Memory B cell (primary cell): Measurements from ENCODE around the gene PPP2R5A.
"Not testable (repeated sequence)": the region's sequence is repeated elsewhere in the genome, so short reads cannot be mapped to it uniquely, and the experiment has no call there.

Experiments used
- ATAC-seq: fragments of 150-1000 bp; cut with Tn5 transposase; 2 replicates; pipeline ENCODE4 v1.10.0; 2021; ENCODE audit warnings: low read depth, mild to moderate bottlenecking, moderate library complexity
- DNase-seq, 2 donors: peaks; one replicate each; pipeline ENCODE4 v3.0.0; 2022; ENCODE audit warnings: low spot score in 2 of 2
- H3K27ac Mint-ChIP-seq: one replicate; pipeline ENCODE4 v1.8.0; 2022; ENCODE audit warnings: mild to moderate bottlenecking, moderate library complexity, mixed read lengths
- H3K27me3 Mint-ChIP-seq: one replicate; pipeline ENCODE4 v1.8.0; 2022; ENCODE audit warnings: mixed read lengths
- H3K36me3 Mint-ChIP-seq: one replicate; pipeline ENCODE4 v1.8.0; 2022; ENCODE audit warnings: mild to moderate bottlenecking, mixed read lengths
- H3K4me1 Mint-ChIP-seq: one replicate; pipeline ENCODE4 v1.8.0; 2022; ENCODE audit warnings: mixed read lengths
- H3K4me3 Mint-ChIP-seq: one replicate; pipeline ENCODE4 v1.8.0; 2022; ENCODE audit warnings: mild to moderate bottlenecking, moderate library complexity, mixed read lengths
- H3K9me3 Mint-ChIP-seq: one replicate; pipeline ENCODE4 v1.8.0; 2022; ENCODE audit warnings: mixed read lengths

Gene PPP2R5A

GRCh38 chr1:212368073-212368484 is 82.9 kb downstream of the PPP2R5A start:
- Mint-ChIP-seq H3K4me3 (no peak overlapping the region), H3K27me3 (no peaks in the 10 kb centered on the region), H3K9me3 (peaks cover 2% of the 10 kb centered on the region), H3K27ac (no peak overlapping the region), H3K4me1 (no peaks in the 10 kb centered on the region), H3K36me3 (peaks cover 44% of the 10 kb centered on the region)
- ATAC-seq (peak; percentile 83), DNase-seq (peak; percentile 32 to 54)

GRCh38 chr1:212375986-212376385 is 90.8 kb downstream of the PPP2R5A start:
- H3K4me3 Mint-ChIP-seq: no peak overlapping the region
- H3K27ac Mint-ChIP-seq: no peak overlapping the region
- H3K27me3 Mint-ChIP-seq: no peaks in the 10 kb centered on the region
- DNase-seq: no peak
- no peak for ATAC-seq
- H3K4me1 Mint-ChIP-seq: no peaks in the 10 kb centered on the region
- peaks cover 53% of the 10 kb centered on the region for H3K36me3 Mint-ChIP-seq
- H3K9me3 Mint-ChIP-seq: peaks cover 2% of the 10 kb centered on the region

- no peak overlapping the region for H3K4me3 Mint-ChIP-seq
- no peak for DNase-seq
- no peak for ATAC-seq
- peaks cover 46% of the 10 kb centered on the region for H3K36me3 Mint-ChIP-seq
- no peaks in the 10 kb centered on the region for H3K27me3 Mint-ChIP-seq
- peak overlapping the region; percentile 35 for H3K27ac Mint-ChIP-seq
- no peaks in the 10 kb centered on the region for H3K4me1 Mint-ChIP-seq
- peaks cover 2% of the 10 kb centered on the region for H3K9me3 Mint-ChIP-seq
These were observed 92.4 kb downstream of the PPP2R5A start for GRCh38 chr1:212377644-212378043.

DNA sequence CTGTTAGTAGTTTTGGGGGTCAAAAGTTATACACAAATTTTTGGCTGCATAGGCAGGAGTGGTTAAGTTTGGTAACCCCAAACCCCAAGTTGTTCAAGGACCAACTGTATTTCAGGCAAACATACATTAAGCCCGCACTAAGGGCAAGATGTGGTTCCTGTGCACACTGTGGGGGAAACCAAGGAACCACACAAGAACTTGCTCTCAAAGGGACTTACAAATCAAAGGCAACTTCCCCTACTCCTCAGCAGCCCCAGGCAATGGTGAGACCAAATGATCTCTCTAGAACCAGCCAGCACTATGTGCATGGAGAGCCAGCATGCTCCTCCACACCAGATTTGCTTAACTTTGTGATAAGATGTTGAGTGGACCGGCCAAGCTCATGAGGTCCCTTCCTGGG is 94.2 kb downstream of the PPP2R5A start:
- Mint-ChIP-seq H3K27ac (no peak overlapping the region), H3K4me1 (no peaks in the 10 kb centered on the region), H3K4me3 (no peak overlapping the region), H3K27me3 (no peaks in the 10 kb centered on the region), H3K9me3 (no peaks in the 10 kb centered on the region), H3K36me3 (peaks cover 41% of the 10 kb centered on the region)
- ATAC-seq: no peak
- no peak for DNase-seq

GRCh38 chr1:212381397-212382035 is 96.3 kb downstream of the PPP2R5A start:
- H3K9me3 Mint-ChIP-seq: no peaks in the 10 kb centered on the region
- H3K36me3 Mint-ChIP-seq: peaks cover 47% of the 10 kb centered on the region

DNA sequence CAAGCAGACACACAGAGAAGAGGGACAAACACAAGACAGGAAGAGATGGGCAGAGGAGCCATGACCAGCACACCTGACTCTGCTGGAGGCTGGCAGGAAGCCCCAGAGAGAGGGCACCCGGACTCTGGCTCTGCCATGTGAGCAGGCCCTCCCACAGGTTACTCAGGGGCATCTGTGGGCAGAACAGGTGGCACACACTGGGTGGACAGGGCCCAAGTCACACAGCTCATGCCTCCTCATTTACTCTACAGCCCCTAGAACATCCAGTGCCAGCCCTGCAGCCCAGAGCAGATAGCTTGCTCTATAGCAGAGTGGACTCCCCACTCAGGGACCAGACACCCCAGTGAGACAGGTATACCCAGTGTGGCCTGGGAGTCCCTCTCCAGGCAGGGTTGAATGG is 100.8 kb downstream of the PPP2R5A start:
- H3K27ac Mint-ChIP-seq: no peak overlapping the region
- H3K9me3 Mint-ChIP-seq: peaks cover 3% of the 10 kb centered on the region
- DNase-seq: no peak
- H3K4me3 Mint-ChIP-seq: no peak overlapping the region
- H3K36me3 Mint-ChIP-seq: peaks cover 53% of the 10 kb centered on the region
- H3K4me1 Mint-ChIP-seq: peaks cover 5% of the 10 kb centered on the region
- no peaks in the 10 kb centered on the region for H3K27me3 Mint-ChIP-seq
- no peak for ATAC-seq

More at GRCh38 chr1:212381397-212382035, 96.3 kb downstream of the PPP2R5A start:
- no peak for DNase-seq
- ATAC-seq: no peak
- Mint-ChIP-seq H3K4me1 (peaks cover 3% of the 10 kb centered on the region), H3K4me3 (no peak overlapping the region), H3K27ac (peak overlapping the region; percentile 29), H3K27me3 (no peaks in the 10 kb centered on the region)

DNA sequence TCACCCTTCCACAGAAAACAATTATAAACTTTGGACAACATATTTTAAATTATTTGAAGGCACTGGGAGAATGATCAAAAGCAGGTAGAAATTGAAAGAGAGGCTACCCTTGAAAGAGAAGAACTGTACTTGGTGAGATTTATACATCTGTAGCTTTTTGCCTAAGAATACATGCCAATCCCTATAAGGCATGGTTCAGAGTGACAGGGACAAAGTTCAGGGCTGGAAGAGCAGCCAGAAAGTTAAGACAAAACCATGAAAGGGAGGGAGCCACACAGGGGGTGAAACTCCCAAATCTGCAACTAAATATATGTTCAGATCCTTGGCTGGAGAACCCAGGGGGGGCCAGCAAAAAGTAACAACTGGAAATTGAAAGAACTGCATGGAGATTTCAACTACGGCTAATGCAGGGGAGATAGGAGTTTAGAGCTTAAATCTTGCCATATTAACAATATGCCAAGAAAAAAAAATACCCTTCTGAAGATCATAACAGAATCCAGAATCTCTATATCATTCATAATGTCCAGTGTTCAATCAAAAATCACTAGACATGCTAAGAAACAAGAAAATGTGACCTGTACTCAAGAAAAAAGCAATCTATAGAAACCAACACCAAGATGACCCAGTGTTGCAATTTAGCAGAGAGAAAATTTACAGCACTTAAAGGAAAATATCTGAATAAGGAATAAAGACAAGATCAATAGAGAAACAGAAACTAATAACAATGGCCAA is 103.9 kb downstream of the PPP2R5A start:
- H3K36me3 Mint-ChIP-seq: peaks cover 57% of the 10 kb centered on the region
- H3K27ac Mint-ChIP-seq: no peak overlapping the region
- peaks cover 5% of the 10 kb centered on the region for H3K4me1 Mint-ChIP-seq
- ATAC-seq: no peak
- no peaks in the 10 kb centered on the region for H3K27me3 Mint-ChIP-seq
- DNase-seq: no peak
- no peak overlapping the region for H3K4me3 Mint-ChIP-seq
- peaks cover 9% of the 10 kb centered on the region for H3K9me3 Mint-ChIP-seq

GRCh38 chr1:212395678-212396437 is 110.6 kb downstream of the PPP2R5A start:
- ATAC-seq, H3K27ac Mint-ChIP-seq, DNase-seq, H3K4me3 Mint-ChIP-seq, H3K27me3 Mint-ChIP-seq, H3K4me1 Mint-ChIP-seq: not testable (repeated sequence)
- Mint-ChIP-seq H3K9me3 (peaks cover 14% of the 10 kb centered on the region), H3K36me3 (peaks cover 42% of the 10 kb centered on the region)

DNA sequence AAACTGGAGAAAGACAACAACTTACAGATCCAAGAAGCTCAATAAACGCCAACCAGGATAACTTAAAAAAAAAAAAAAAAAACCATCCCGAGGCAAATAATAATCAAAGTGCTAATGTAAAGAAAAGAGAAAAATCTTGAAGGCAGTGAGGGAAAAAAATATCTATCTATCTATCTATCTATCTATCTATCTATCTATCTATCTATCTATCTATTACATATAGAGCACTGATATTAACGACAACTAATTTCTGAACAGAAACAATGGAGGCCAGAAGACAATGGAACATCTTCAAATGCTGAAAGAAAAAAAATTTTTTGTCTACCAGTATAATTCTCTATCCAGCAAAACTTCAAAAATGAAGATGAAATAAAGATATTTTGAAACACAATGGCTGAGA is 111.4 kb downstream of the PPP2R5A start:
- H3K27me3 Mint-ChIP-seq: no peaks in the 10 kb centered on the region
- ATAC-seq (no peak), DNase-seq (no peak)
- H3K4me1 Mint-ChIP-seq: peaks cover 6% of the 10 kb centered on the region
- peaks cover 12% of the 10 kb centered on the region for H3K9me3 Mint-ChIP-seq
- H3K36me3 Mint-ChIP-seq: peaks cover 37% of the 10 kb centered on the region
- no peak overlapping the region for H3K27ac Mint-ChIP-seq
- no peak overlapping the region for H3K4me3 Mint-ChIP-seq

DNA sequence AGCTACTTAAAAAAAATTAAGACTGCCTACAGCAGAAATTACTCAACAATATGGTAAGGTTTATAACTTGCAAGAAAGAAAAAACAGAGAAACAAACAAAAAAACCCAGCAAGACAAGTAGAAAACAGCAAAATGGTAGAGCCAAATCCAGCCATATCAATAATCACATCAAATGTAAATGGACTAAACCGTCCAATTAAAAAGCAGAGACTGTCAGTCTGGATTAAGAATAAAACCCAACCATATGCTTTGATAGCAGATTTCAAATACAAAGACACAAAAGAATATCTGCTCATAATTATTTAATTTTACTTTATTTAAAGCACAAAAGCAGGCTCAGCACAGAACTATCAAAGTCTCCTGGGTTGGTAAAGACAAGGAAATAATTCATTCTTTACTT is 112.0 kb downstream of the PPP2R5A start:
- no peak for DNase-seq
- H3K4me1 Mint-ChIP-seq: peaks cover 6% of the 10 kb centered on the region
- H3K4me3 Mint-ChIP-seq: no peak overlapping the region
- ATAC-seq: no peak
- peaks cover 35% of the 10 kb centered on the region for H3K36me3 Mint-ChIP-seq
- H3K27me3 Mint-ChIP-seq: no peaks in the 10 kb centered on the region
- H3K9me3 Mint-ChIP-seq: peaks cover 12% of the 10 kb centered on the region
- H3K27ac Mint-ChIP-seq: no peak overlapping the region

- Mint-ChIP-seq H3K4me1 (peaks cover 14% of the 10 kb centered on the region), H3K36me3 (peaks cover 43% of the 10 kb centered on the region), H3K4me3 (no peak overlapping the region), H3K27ac (no peak overlapping the region), H3K9me3 (peaks cover 7% of the 10 kb centered on the region), H3K27me3 (no peaks in the 10 kb centered on the region)
- ATAC-seq (no peak), DNase-seq (no peak)
These were observed 115.8 kb downstream of the PPP2R5A start for GRCh38 chr1:212401042-212401441.

DNA sequence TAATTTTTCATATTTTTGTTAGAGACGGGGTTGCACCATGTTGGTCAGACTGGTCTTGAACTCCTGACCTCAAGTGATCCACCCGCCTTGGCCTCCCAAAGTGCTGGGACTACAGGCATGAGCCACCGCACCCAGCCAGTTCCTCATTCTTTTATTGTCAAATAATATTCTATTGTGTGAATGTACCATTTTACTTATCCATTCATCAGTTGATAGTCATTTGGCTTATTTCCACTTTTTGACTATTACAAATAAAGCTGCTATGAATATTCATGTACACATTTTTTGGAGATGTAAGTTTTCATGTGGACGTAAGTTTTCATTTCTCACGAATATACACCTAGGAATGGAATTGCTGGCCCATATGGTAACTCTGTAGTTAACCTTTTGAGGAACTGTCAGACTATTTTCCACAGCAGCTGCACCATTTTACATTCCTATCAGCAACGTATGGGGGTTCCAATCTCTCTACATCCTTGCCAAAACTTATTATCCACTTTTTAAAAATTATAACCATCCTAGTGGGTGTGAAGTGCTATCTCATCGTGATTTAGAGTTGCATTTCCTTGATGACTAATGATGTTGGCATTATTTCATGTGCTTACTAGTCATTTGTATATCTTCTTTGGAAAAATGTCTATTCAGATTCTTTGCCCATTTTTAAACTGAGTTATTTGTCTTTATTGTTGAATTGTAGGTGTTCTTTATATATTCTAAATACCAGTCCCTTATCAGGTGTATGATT is 116.8 kb downstream of the PPP2R5A start:
- Mint-ChIP-seq H3K36me3 (peaks cover 37% of the 10 kb centered on the region), H3K9me3 (peaks cover 4% of the 10 kb centered on the region)
- no peak for DNase-seq

GRCh38 chr1:212402666-212403321 is 117.6 kb downstream of the PPP2R5A start:
- Mint-ChIP-seq H3K27me3 (no peaks in the 10 kb centered on the region), H3K4me3 (no peak overlapping the region)

More for the DNA sequence above, 116.8 kb downstream of the PPP2R5A start:
- Mint-ChIP-seq H3K4me1 (peaks cover 14% of the 10 kb centered on the region), H3K4me3 (no peak overlapping the region), H3K27ac (no peak overlapping the region), H3K27me3 (no peaks in the 10 kb centered on the region)
- ATAC-seq: no peak

More at GRCh38 chr1:212402666-212403321, 117.6 kb downstream of the PPP2R5A start:
- H3K4me1 Mint-ChIP-seq: peaks cover 14% of the 10 kb centered on the region
- no peaks in the 10 kb centered on the region for H3K9me3 Mint-ChIP-seq
- peaks cover 32% of the 10 kb centered on the region for H3K36me3 Mint-ChIP-seq
- H3K27ac Mint-ChIP-seq: no peak overlapping the region
- DNase-seq (no peak), ATAC-seq (no peak)
